ENCODE measurements around the gene DYNLRB1. TPM values are rescaled to one million over a fixed set of nuclear protein-coding genes. Genes with fewer than 3 reads are reported as not detected.

The DYNLRB1 gene
- total and polyA plus RNA-seq, 10 of the 15 experiments (the other 5 are each of a cell fraction or from before 2014, with no cell fraction given), result 87.9 to 313 (median 153) TPM

- TF ChIP-seq, protein P1, sequence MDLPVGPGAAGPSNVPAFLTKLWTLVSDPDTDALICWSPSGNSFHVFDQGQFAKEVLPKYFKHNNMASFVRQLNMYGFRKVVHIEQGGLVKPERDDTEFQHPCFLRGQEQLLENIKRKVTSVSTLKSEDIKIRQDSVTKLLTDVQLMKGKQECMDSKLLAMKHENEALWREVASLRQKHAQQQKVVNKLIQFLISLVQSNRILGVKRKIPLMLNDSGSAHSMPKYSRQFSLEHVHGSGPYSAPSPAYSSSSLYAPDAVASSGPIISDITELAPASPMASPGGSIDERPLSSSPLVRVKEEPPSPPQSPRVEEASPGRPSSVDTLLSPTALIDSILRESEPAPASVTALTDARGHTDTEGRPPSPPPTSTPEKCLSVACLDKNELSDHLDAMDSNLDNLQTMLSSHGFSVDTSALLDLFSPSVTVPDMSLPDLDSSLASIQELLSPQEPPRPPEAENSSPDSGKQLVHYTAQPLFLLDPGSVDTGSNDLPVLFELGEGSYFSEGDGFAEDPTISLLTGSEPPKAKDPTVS (IDR thresholded peaks at IDR 0.05; ENCODE audit: low read depth, low read length), result no peak
Measured at GRCh38 chr20:34531608-34532265, 15.5 kb downstream of the DYNLRB1 start (continued).

GRCh38 chr20:34532320-34532719 lies 16.1 kb downstream of the DYNLRB1 start:
- Histone ChIP-seq H2AFZ (ENCODE audit: control insufficient read depth, low read depth, low read length) (no peak overlapping the region), H3K79me2 (ENCODE audit: control insufficient read depth, insufficient read depth, low read length) (no peaks in the 10 kb centered on the region), H3K4me3 (no peak overlapping the region), H3K27ac (ENCODE audit: control insufficient read depth, insufficient read depth) (no peak overlapping the region), H4K20me1 (ENCODE audit: control insufficient read depth, insufficient read depth) (no peaks in the 10 kb centered on the region), H3K4me1 (ENCODE audit: control insufficient read depth, insufficient read depth, low read length) (no peaks in the 10 kb centered on the region), H3K27me3 (replicated peaks in 1 of 2; ENCODE audit: control insufficient read depth in 2 of 2, insufficient read depth in 2 of 2, low read length in 1 of 2) (no peaks in the 10 kb centered on the region), H3K4me2 (ENCODE audit: control insufficient read depth, insufficient read depth) (no peak overlapping the region), H3K9me3 (replicated peaks; ENCODE audit: control insufficient read depth, insufficient read depth, low read length) (no peaks in the 10 kb centered on the region), H3K9ac (ENCODE audit: control insufficient read depth, insufficient read depth, low read length) (no peak overlapping the region), H3K36me3 (ENCODE audit: control insufficient read depth in 2 of 2, insufficient read depth in 2 of 2, low read length in 1 of 2) (peaks cover 18 to 39% of the 10 kb centered on the region in 2 experiments)
- ChIA-PET SMC1A (ENCODE audit: uncharacterized antibody, unreplicated experiment) (interaction anchor here (0.6 to 2.3 kb wide), 2 partner anchors 8 to 380 kb away, joined by 5 to 6 read pairs; no protein-coding TSS in a partner anchor), CTCF (interaction anchor here (1.1 to 3.3 kb wide), 3 partner anchors 15 to 237 kb away, joined by 3 to 15 read pairs (median 13); no protein-coding TSS in a partner anchor), POLR2A (no interaction called here), RAD21 (ENCODE audit: unreplicated experiment) (interaction anchor here (0.6 kb wide), 1 partner anchor 1079 kb away, joined by 4 read pairs; no protein-coding TSS in a partner anchor)
- no peak for TF ChIP-seq ZNF207 (IDR thresholded peaks at IDR 0.05; ENCODE audit: borderline replicate concordance)
- TF ChIP-seq PAX5 (IDR thresholded peaks at IDR 0.05; ENCODE audit: borderline replicate concordance, low read depth, low read length), result no peak
- TF ChIP-seq ZNF274 (IDR thresholded peaks at IDR 0.05; ENCODE audit: insufficient read depth, insufficient read length), result no peak
- no peak for TF ChIP-seq SREBF2 (IDR thresholded peaks at IDR 0.05; ENCODE audit: low read length)
- no peak for TF ChIP-seq RAD21 (IDR thresholded peaks at IDR 0.05; ENCODE audit: insufficient read depth, low read depth, low read length)
- TF ChIP-seq USF2 (IDR thresholded peaks at IDR 0.05; ENCODE audit: borderline replicate concordance, low read depth, low read length), result no peak
- TF ChIP-seq CREB1 (IDR thresholded peaks at IDR 0.05; ENCODE audit: low read depth), result no peak
- TF ChIP-seq CHD2 (IDR thresholded peaks at IDR 0.05; ENCODE audit: borderline replicate concordance, low read depth, low read length), result no peak
- TF ChIP-seq POLR2A (IDR thresholded peaks at IDR 0.05; ENCODE audit: low read depth, low read length), result no peak
- TF ChIP-seq GABPA (IDR thresholded peaks at IDR 0.05; ENCODE audit: low read depth), result no peak
- no peak for TF ChIP-seq POLR2AphosphoS2 (IDR thresholded peaks at IDR 0.05; ENCODE audit: low read depth, low read length)
- TF ChIP-seq CREM (IDR thresholded peaks at IDR 0.05; ENCODE audit: low read depth), result no peak
- TF ChIP-seq, protein P2, sequence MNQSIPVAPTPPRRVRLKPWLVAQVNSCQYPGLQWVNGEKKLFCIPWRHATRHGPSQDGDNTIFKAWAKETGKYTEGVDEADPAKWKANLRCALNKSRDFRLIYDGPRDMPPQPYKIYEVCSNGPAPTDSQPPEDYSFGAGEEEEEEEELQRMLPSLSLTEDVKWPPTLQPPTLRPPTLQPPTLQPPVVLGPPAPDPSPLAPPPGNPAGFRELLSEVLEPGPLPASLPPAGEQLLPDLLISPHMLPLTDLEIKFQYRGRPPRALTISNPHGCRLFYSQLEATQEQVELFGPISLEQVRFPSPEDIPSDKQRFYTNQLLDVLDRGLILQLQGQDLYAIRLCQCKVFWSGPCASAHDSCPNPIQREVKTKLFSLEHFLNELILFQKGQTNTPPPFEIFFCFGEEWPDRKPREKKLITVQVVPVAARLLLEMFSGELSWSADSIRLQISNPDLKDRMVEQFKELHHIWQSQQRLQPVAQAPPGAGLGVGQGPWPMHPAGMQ (IDR thresholded peaks at IDR 0.05; ENCODE audit: borderline replicate concordance), result no peak
- TF ChIP-seq MXI1 (IDR thresholded peaks at IDR 0.05; ENCODE audit: low read depth, low read length), result no peak
- FAIRE-seq (no peak), ATAC-seq (no peak), DNase-seq (ENCODE audit: low read depth, low spot score) (no peak)
- intact Hi-C loops (cut with micrococcal nuclease; ENCODE audit: unreplicated experiment) (no loop called here), in situ Hi-C loops (cut with MboI) (no loop called here)
- no TSS peak for BruUV-seq (replicated peaks)
- WGBS (ENCODE audit: insufficient coverage, insufficient replicate concordance, low lambda C conversion rate, missing lambda C conversion rate), result 94% methylated on average over 8 of the region's 8 CpGs
